H1 (cell line): ENCODE data around the gene NFAM1. TPM values are rescaled to one million over a fixed set of nuclear protein-coding genes. Genes with fewer than 3 reads are reported as not detected.
A peak's percentile ranks its signal among the peaks of the same experiment; 100 is the strongest.

ENCODE experiments used
- CTCF ChIA-PET: fragments of 300-600 bp; sonication (Branson Sonifier 250); formaldehyde crosslinking; loops from one replicate; lab custom pipeline; 2021; ENCODE audit not compliant: partially characterized antibody; lab: Charles Lee
- POLR2A ChIA-PET: fragments of 300-600 bp; sonication (Branson Sonifier 250); formaldehyde crosslinking; loops from one replicate; lab custom pipeline; 2021; ENCODE audit warnings: inconsistent platforms; ENCODE audit not compliant: partially characterized antibody; lab: Charles Lee
- DNase-seq, 2 experiments: peaks; one replicate each; pipeline versions ENCODE4 v3.0.0 to v3.0.0-alpha.2; 2010 to 2022; ENCODE audit warnings: low spot score in 2 of 2, low read depth in 1 of 2, mixed read lengths in 1 of 2
- FAIRE-seq: peaks from 2 replicates; lab custom pipeline; 2011; peaks lifted over from hg19 to GRCh38; lab: Jason Lieb, UNC
- H2AFZ ChIP-seq: 2 replicates; pipeline ENCODE4 v1.8.1; 2012; ENCODE audit warnings: low read length, inconsistent platforms
- H2AK5ac ChIP-seq: 2 replicates; pipeline ENCODE4 v1.6.1; 2013; ENCODE audit warnings: low read depth, low read length
- H2BK120ac ChIP-seq: replicated peaks from 2 replicates; pipeline ENCODE3; 2013; ENCODE audit warnings: low read depth, low read length, inconsistent platforms
- H2BK12ac ChIP-seq: 2 replicates; pipeline ENCODE4 v1.6.1; 2013; ENCODE audit warnings: low read depth, low read length
- H2BK15ac ChIP-seq: 2 replicates; pipeline ENCODE4 v1.6.1; 2013; ENCODE audit warnings: low read length
- H2BK20ac ChIP-seq: 2 replicates; pipeline ENCODE4 v1.6.1; 2013; ENCODE audit warnings: low read length
- H2BK5ac ChIP-seq: 2 replicates; pipeline ENCODE4 v1.6.1; 2013; ENCODE audit warnings: low read depth, low read length
- H3K14ac ChIP-seq: 2 replicates; pipeline ENCODE4 v1.6.1; 2013; ENCODE audit warnings: inconsistent platforms; ENCODE audit not compliant: insufficient read length
- H3K18ac ChIP-seq: 2 replicates; pipeline ENCODE4 v1.6.1; 2013; ENCODE audit warnings: low read length; ENCODE audit errors: extremely low read depth
- H3K23ac ChIP-seq: 2 replicates; pipeline ENCODE4 v1.6.1; 2013; ENCODE audit warnings: inconsistent platforms; ENCODE audit not compliant: insufficient read length
- H3K23me2 ChIP-seq: 2 replicates; pipeline ENCODE4 v1.6.1; 2013; ENCODE audit warnings: low read depth, low read length
- H3K27ac ChIP-seq: 2 replicates; pipeline ENCODE4 v1.6.1; 2011; ENCODE audit warnings: low read depth, low read length, inconsistent platforms
- H3K27me3 ChIP-seq, 4 experiments: replicated peaks in 1 of 4; 1 replicate in 1 of 4; 2 replicates in 3 of 4; pipeline versions ENCODE4 v1.6.1 to v1.8.1; 2011 to 2013; ENCODE audit warnings: low read length in 3 of 4, mild to moderate bottlenecking in 3 of 4, inconsistent platforms in 2 of 4, mixed read lengths in 2 of 4, moderate library complexity in 1 of 4; ENCODE audit not compliant: control insufficient read depth in 3 of 4, insufficient read depth in 3 of 4; ENCODE audit errors: extremely low read depth in 1 of 4
- H3K36me3 ChIP-seq, 4 experiments: 2 replicates each; pipeline versions ENCODE4 v1.6.1 to v1.8.1; 2011 to 2013; ENCODE audit warnings: mild to moderate bottlenecking in 4 of 4, low read length in 3 of 4, moderate library complexity in 2 of 4, control low read depth in 1 of 4, inconsistent platforms in 1 of 4; ENCODE audit not compliant: insufficient read depth in 4 of 4, control insufficient read depth in 2 of 4
- H3K4ac ChIP-seq: replicated peaks from 2 replicates; pipeline ENCODE3; 2013; ENCODE audit warnings: low read length, low read depth, mixed read lengths, inconsistent platforms; ENCODE audit not compliant: insufficient read length
- H3K4me1 ChIP-seq, 4 experiments: replicated peaks in 1 of 4; 1 replicate in 1 of 4; 2 replicates in 3 of 4; pipeline versions ENCODE4 v1.6.1 to v1.8.1; 2011 to 2013; ENCODE audit warnings: low read length in 3 of 4, inconsistent platforms in 2 of 4, mixed read lengths in 1 of 4; ENCODE audit not compliant: insufficient read depth in 4 of 4, control insufficient read depth in 3 of 4
- H3K4me2 ChIP-seq, 2 experiments: 2 replicates each; pipeline versions ENCODE4 v1.6.1 to v1.8.1; 2011 to 2013; ENCODE audit warnings: low read depth in 2 of 2, low read length in 2 of 2, control low read depth in 1 of 2, inconsistent platforms in 1 of 2, mild to moderate bottlenecking in 1 of 2; ENCODE audit not compliant: insufficient read depth in 1 of 2
- H3K4me3 ChIP-seq, 4 experiments: fragments of 200-600, 300-600 bp in 1 of 4; sonication (generic), shearing (Covaris generic), sonication (Bioruptor Twin) in 1 of 4; 2 replicates each; pipeline versions ENCODE4 v1.5.1 to v1.8.1; 2011 to 2016; ENCODE audit warnings: low read length in 4 of 4, low read depth in 3 of 4, control low read depth in 2 of 4, inconsistent platforms in 2 of 4, mild to moderate bottlenecking in 2 of 4, mixed read lengths in 1 of 4, moderate library complexity in 1 of 4; ENCODE audit not compliant: insufficient read depth in 2 of 4; ENCODE audit errors: extremely low read depth in 1 of 4
- H3K56ac ChIP-seq: replicated peaks from 2 replicates; pipeline ENCODE3; 2013; ENCODE audit warnings: low read depth, mild to moderate bottlenecking, mixed read lengths, low read length, inconsistent platforms; ENCODE audit not compliant: insufficient read length
- H3K79me1 ChIP-seq: 2 replicates; pipeline ENCODE4 v1.6.1; 2013; ENCODE audit warnings: low read depth, low read length, control low read depth
- H3K79me2 ChIP-seq, 2 experiments: 2 replicates each; pipeline versions ENCODE4 v1.6.1 to v1.8.1; 2012 to 2013; ENCODE audit warnings: low read length in 2 of 2, mild to moderate bottlenecking in 2 of 2, inconsistent platforms in 1 of 2; ENCODE audit not compliant: insufficient read depth in 2 of 2, control insufficient read depth in 1 of 2
- H3K9ac ChIP-seq, 4 experiments: replicated peaks in 1 of 4; 1 replicate in 1 of 4; 2 replicates in 3 of 4; pipeline versions ENCODE4 v1.6.1 to v1.8.1; 2011 to 2013; ENCODE audit warnings: low read depth in 3 of 4, low read length in 3 of 4, control low read depth in 2 of 4, mild to moderate bottlenecking in 2 of 4, moderate library complexity in 2 of 4, inconsistent platforms in 1 of 4; ENCODE audit errors: extremely low read depth in 1 of 4
- H3K9me3 ChIP-seq, 2 experiments: 2 replicates each; pipeline versions ENCODE4 v1.6.1 to v1.8.1; 2012 to 2013; ENCODE audit warnings: mild to moderate bottlenecking in 2 of 2, moderate library complexity in 2 of 2, control low read depth in 1 of 2, inconsistent platforms in 1 of 2, low read depth in 1 of 2, low read length in 1 of 2, mixed read lengths in 1 of 2; ENCODE audit not compliant: insufficient read depth in 2 of 2
- H4K20me1 ChIP-seq, 2 experiments: replicated peaks in 1 of 2; 2 replicates each; pipeline versions ENCODE3 to v1.8.1; 2011 to 2013; ENCODE audit warnings: inconsistent platforms in 2 of 2, low read length in 2 of 2, mild to moderate bottlenecking in 1 of 2; ENCODE audit not compliant: insufficient read depth in 2 of 2, control insufficient read depth in 1 of 2
- H4K5ac ChIP-seq: 2 replicates; pipeline ENCODE4 v1.6.1; 2013; ENCODE audit warnings: low read length, low read depth, mixed read lengths, inconsistent platforms; ENCODE audit not compliant: insufficient read length
- H4K8ac ChIP-seq: 2 replicates; pipeline ENCODE4 v1.8.0; 2013; ENCODE audit warnings: mild to moderate bottlenecking, moderate library complexity, low read length, inconsistent platforms; ENCODE audit not compliant: insufficient read depth; ENCODE audit errors: extremely low read depth
- H4K91ac ChIP-seq: replicated peaks from 2 replicates; pipeline ENCODE3; 2013; ENCODE audit warnings: low read length, mixed read lengths, inconsistent platforms; ENCODE audit not compliant: insufficient read length
- POLR2A ChIP-seq, 2 experiments: IDR thresholded peaks; 1 replicate in 1 of 2; 2 replicates in 1 of 2; pipeline ENCODE4 v1.6.1; 2011; ENCODE audit warnings: low read depth in 2 of 2, low read length in 2 of 2, mild to moderate bottlenecking in 2 of 2; ENCODE audit errors: control extremely low read depth in 1 of 2
- WGBS, 2 experiments: shearing (Covaris generic) in 1 of 2; methylation state at CpG; one replicate each; pipeline versions ENCODE4 v1.1.6 to v1.1.7; 2013 to 2015; ENCODE audit warnings: low lambda C conversion rate in 2 of 2, mixed read lengths in 2 of 2, inconsistent platforms in 1 of 2, low coverage in 1 of 2, missing lambda C conversion rate in 1 of 2; ENCODE audit not compliant: insufficient replicate concordance in 2 of 2, insufficient coverage in 1 of 2, insufficient read length in 1 of 2; ENCODE audit errors: extremely low coverage in 1 of 2, missing lambda C conversion rate in 1 of 2; 5-methylcytosine and 5-hydroxymethylcytosine counted together
- polyA plus RNA-seq, 7 experiments: library from polyadenylated mRNA; depleted of rRNA in 3 of 7; stranded (reverse) in 5 of 7; unstranded in 2 of 7; fragments of >200 nt in 5 of 7; fragments of 200-250 nt in 2 of 7; gene quantifications; 1 replicate in 5 of 7; 2 replicates in 1 of 7; 4 replicates in 1 of 7; pipeline versions ENCODE4 v1.2.1 to v1.2.3, GENCODE V29; 2011 to 2013; ENCODE audit warnings: missing spikeins in 2 of 7, mixed read lengths in 2 of 7
- total RNA-seq: library from RNA; stranded (reverse); fragmentation: NEBNext Ultra II Directional; extraction: Animal tissue kit (Norgen Biotek cat#: 25700); gene quantifications from 2 replicates; pipeline ENCODE4 v1.2.1, GENCODE V29; 2021

Gene NFAM1
- total and polyA plus RNA-seq, 2 of the 8 experiments (the other 6 are each of a cell fraction or from before 2014, with no cell fraction given), result 0.62 to 0.73 TPM

GRCh38 chr22:42341779-42342178 is 90.4 kb downstream of the NFAM1 start:
- Histone ChIP-seq H2BK120ac (no peak overlapping the region), H3K4me1 (peaks cover 0 to 21% (median 13%) of the 10 kb centered on the region in 4 experiments; a peak in 6 of 7 replicates), H3K9me3 (no peaks in the 10 kb centered on the region), H2BK5ac (no peak overlapping the region), H4K91ac (no peak overlapping the region), H3K4me3 (no peak overlapping the region), H3K14ac (no peak overlapping the region), H3K79me2 (peaks cover 0 to 10% of the 10 kb centered on the region in 2 experiments; a peak in 1 of 4 replicates), H2BK15ac (0 out of 2 replicates have a peak overlapping the region, but pooled peaks have one; percentile 88), H3K23ac (no peak overlapping the region), H3K23me2 (peaks cover 5% of the 10 kb centered on the region; the same call in 1 of the 2 replicates), H3K9ac (no peak overlapping the region), H3K79me1 (peaks cover 7% of the 10 kb centered on the region), H4K20me1 (peaks cover 2 to 3% of the 10 kb centered on the region in 2 experiments)
- CTCF ChIA-PET, result interaction anchor here (1.2 to 3.3 kb wide), 2 partner anchors 95 to 103 kb away, joined by 5 to 20 read pairs; no protein-coding TSS in a partner anchor
- 86% methylated on average over 3 of the region's 4 CpGs; no CpG with 5 or more reads in 1 of the 2 experiments for WGBS, 2 experiments
- no peak for DNase-seq
- TF ChIP-seq POLR2A (IDR thresholded peaks at IDR 0.05; ENCODE audit: control extremely low read depth in 1 of 2, low read depth in 2 of 2, low read length in 2 of 2), result no peak
- TF ChIP-seq, all 59 proteins: peak for 0
- Histone ChIP-seq H2BK20ac (no peak overlapping the region; the same call in 1 of the 2 replicates), H4K5ac (no peak overlapping the region), H3K27ac (no peak overlapping the region), H3K4me2 (peak overlapping the region in 1 of 2 experiments; percentile 90; a peak in 1 of 4 replicates), H2AK5ac (peak overlapping the region; percentile 93; the same call in 1 of the 2 replicates), H3K27me3 (peaks cover 0 to 29% (median 18%) of the 10 kb centered on the region in 4 experiments; a peak in 5 of 7 replicates), H3K56ac (no peak overlapping the region), H2BK12ac (peak overlapping the region; percentile 39; the same call in 1 of the 2 replicates), H4K8ac (no peak overlapping the region), H3K36me3 (no peaks in the 10 kb centered on the region), H3K18ac (no peak overlapping the region), H2AFZ (no peak overlapping the region), H3K4ac (no peak overlapping the region)
- FAIRE-seq, result no peak
- POLR2A ChIA-PET, result interaction anchor here (0.8 to 1.9 kb wide), 4 partner anchors 23 to 166 kb away, joined by 3 to 7 read pairs (median 4); no protein-coding TSS in a partner anchor
